ENCODE data around the gene ABCA4.

Gene ABCA4

DNA sequence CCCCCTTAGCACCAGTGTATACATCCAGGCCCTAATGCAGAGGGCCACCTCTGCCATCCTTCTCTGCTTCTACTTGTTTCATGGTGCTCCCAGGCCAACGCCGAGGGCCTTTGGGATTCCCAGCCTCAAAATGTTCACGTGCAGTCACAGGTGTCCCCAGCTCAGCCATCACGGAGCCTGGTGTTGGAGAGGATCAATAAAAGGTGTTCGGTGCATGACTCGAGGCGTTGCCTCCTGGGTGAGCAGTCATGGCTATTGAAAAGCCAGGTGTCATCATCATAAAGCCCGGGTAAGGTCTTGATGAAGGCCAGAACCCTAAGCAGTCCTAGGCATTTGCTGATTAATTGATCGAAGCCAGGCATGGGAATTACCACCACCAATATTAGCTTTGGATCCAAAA lies 76.1 kb downstream of the ABCA4 start:
- Histone ChIP-seq H3K9ac (no peak overlapping the region), H3K4me3 (ENCODE audit: low read depth, low read length) (no peak overlapping the region), H3K27ac (peak overlapping the region; percentile 41), H3K9me3 (ENCODE audit: control insufficient read depth, low read length) (no peaks in the 10 kb centered on the region), H3K27me3 (ENCODE audit: control insufficient read depth, insufficient read depth, low read length) (no peaks in the 10 kb centered on the region), H3K79me2 (no peaks in the 10 kb centered on the region), H3K36me3 (ENCODE audit: control insufficient read depth, insufficient read depth, low read length) (no peaks in the 10 kb centered on the region), H3K4me2 (ENCODE audit: low read length) (no peak overlapping the region), H3K4me1 (no peaks in the 10 kb centered on the region), H2AFZ (no peak overlapping the region)
- TF ChIP-seq, protein P1, sequence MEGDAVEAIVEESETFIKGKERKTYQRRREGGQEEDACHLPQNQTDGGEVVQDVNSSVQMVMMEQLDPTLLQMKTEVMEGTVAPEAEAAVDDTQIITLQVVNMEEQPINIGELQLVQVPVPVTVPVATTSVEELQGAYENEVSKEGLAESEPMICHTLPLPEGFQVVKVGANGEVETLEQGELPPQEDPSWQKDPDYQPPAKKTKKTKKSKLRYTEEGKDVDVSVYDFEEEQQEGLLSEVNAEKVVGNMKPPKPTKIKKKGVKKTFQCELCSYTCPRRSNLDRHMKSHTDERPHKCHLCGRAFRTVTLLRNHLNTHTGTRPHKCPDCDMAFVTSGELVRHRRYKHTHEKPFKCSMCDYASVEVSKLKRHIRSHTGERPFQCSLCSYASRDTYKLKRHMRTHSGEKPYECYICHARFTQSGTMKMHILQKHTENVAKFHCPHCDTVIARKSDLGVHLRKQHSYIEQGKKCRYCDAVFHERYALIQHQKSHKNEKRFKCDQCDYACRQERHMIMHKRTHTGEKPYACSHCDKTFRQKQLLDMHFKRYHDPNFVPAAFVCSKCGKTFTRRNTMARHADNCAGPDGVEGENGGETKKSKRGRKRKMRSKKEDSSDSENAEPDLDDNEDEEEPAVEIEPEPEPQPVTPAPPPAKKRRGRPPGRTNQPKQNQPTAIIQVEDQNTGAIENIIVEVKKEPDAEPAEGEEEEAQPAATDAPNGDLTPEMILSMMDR (IDR thresholded peaks at IDR 0.05): no peak

DNA sequence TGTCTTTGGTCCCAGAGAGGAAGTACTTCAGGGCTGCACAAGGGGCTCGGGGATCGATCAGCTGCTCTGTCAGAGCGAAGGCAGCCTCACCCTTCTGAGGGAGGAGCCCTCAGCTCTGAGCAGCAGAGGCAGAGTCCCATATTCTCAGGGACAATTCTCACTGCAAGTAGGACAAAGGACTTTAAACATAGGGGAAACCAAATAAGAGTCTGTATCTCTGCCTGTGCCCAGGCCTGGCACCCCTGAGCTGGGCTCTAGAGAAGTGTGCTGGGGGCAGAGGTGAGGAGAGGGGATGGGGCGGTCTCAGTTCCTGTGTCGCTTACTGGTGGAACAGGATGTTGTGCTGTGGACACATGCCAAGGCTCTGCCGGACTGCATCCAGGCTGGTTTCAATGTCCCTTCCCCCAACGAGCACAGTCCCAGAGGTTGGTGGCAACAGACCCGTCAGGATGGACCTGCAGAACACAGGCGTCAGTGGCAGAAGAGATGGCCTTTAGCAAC lies 76.6 kb downstream of the ABCA4 start:
- Histone ChIP-seq H3K9ac (no peak overlapping the region), H3K4me2 (ENCODE audit: low read length) (no peak overlapping the region), H2AFZ (peak overlapping the region; percentile 46), H3K79me2 (no peaks in the 10 kb centered on the region), H3K27me3 (ENCODE audit: control insufficient read depth, insufficient read depth, low read length) (no peaks in the 10 kb centered on the region), H3K4me3 (ENCODE audit: low read depth, low read length) (no peak overlapping the region), H3K27ac (peak overlapping the region; percentile 41), H3K9me3 (ENCODE audit: control insufficient read depth, low read length) (no peaks in the 10 kb centered on the region), H3K36me3 (ENCODE audit: control insufficient read depth, insufficient read depth, low read length) (no peaks in the 10 kb centered on the region), H3K4me1 (no peaks in the 10 kb centered on the region)
- TF ChIP-seq, protein P1 (IDR thresholded peaks at IDR 0.05): no peak

DNA sequence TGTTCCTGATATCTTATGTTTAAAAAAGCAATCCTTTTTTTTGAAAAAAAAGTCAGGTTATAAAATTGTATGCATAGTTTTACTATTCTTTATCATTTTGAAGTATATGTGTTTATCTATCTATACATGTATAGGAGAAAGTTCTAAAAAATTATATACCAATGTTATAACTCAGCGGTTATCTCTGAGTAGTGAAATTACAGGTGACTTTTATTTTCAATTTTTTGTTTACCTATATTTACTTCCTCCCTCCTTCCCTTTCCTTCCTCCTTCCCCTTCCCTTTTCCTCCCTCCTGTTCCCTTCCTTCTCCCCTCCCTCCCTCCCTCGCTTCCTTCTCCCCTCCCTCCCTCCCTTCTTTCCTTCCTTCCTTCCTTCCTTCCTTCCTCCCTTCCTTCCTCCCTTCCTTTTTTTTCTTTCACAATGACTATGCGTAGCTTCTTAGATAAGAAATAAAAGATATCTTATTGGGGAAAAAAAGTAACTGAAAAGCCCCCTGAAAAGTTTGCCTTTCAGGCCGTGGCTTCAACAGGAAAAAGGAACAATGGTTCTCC lies 77.1 kb downstream of the ABCA4 start:
- H3K9ac ChIP-seq: no peak overlapping the region
- H3K9me3 ChIP-seq (ENCODE audit: control insufficient read depth, low read length): no peaks in the 10 kb centered on the region
- H3K27ac ChIP-seq: peak overlapping the region; percentile 41
- no peak overlapping the region for H3K4me2 ChIP-seq (ENCODE audit: low read length)
- TF ChIP-seq, protein P1 (IDR thresholded peaks at IDR 0.05): no peak
- H2AFZ ChIP-seq: peak overlapping the region; percentile 46
- no peaks in the 10 kb centered on the region for H3K4me1 ChIP-seq
- no peaks in the 10 kb centered on the region for H3K79me2 ChIP-seq
- no peak overlapping the region for H3K4me3 ChIP-seq (ENCODE audit: low read depth, low read length)
- H3K36me3 ChIP-seq (ENCODE audit: control insufficient read depth, insufficient read depth, low read length): no peaks in the 10 kb centered on the region
- no peaks in the 10 kb centered on the region for H3K27me3 ChIP-seq (ENCODE audit: control insufficient read depth, insufficient read depth, low read length)

DNA sequence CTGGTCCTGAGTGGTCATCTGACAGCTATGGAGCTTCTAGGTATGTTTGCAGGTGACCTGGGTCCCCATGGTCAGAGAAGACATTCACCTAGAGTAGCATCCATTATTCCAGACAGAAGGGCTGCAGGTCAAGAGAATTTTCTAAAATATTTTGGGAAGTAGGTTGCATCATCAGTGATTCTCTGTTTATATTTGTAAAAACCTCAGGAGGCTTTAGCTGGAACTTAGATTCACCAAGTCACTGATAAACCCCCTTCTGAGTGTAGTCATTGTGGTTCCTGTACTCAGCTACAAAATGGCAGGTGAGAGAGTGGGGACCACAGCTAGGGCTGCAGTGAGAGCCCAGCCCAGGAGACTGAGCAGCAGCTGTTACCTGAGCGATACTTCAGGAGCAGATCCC lies 78.6 kb downstream of the ABCA4 start:
- Histone ChIP-seq H3K36me3 (ENCODE audit: control insufficient read depth, insufficient read depth, low read length) (no peaks in the 10 kb centered on the region), H3K4me1 (no peaks in the 10 kb centered on the region), H2AFZ (no peak overlapping the region), H3K4me3 (ENCODE audit: low read depth, low read length) (no peak overlapping the region), H3K9ac (no peak overlapping the region), H3K27ac (no peak overlapping the region), H3K27me3 (ENCODE audit: control insufficient read depth, insufficient read depth, low read length) (no peaks in the 10 kb centered on the region), H3K9me3 (ENCODE audit: control insufficient read depth, low read length) (no peaks in the 10 kb centered on the region), H3K4me2 (ENCODE audit: low read length) (no peak overlapping the region), H3K79me2 (no peaks in the 10 kb centered on the region)
- TF ChIP-seq, protein P1 (IDR thresholded peaks at IDR 0.05): no peak
